ENCODE results near the gene ANKS3. TPM values are rescaled to one million over a fixed set of nuclear protein-coding genes. Genes with fewer than 3 reads are reported as not detected.

ANKS3 gene
- polyA plus RNA-seq, 3 donors, result 0.59 to 13.7 (median 0.95) TPM

- H3K4me1 ChIP-seq (ENCODE audit: control insufficient read depth in 1 of 2, insufficient read depth in 2 of 2, low read length in 2 of 2), result peaks cover 45 to 50% of the 10 kb centered on the region in 2 donors
- no peak for DNase-seq
- peaks cover 39% of the 10 kb centered on the region for H3K4me1 Mint-ChIP-seq
- H3K9ac ChIP-seq (ENCODE audit: insufficient read depth, low read length, poor library complexity, severe bottlenecking), result no peak overlapping the region
- no peak for TF ChIP-seq CTCF (IDR thresholded peaks at IDR 0.05)
- H3K27me3 Mint-ChIP-seq (ENCODE audit: low read depth in 3 of 3), result peaks cover 0 to 1% (median 0%) of the 10 kb centered on the region in 3 donors
- H3K4me3 ChIP-seq (replicated peaks in 1 of 3; ENCODE audit: low read depth in 2 of 3, low read length in 3 of 3), result no peak overlapping the region
- peaks cover 64 to 66% of the 10 kb centered on the region in 2 donors for H3K36me3 ChIP-seq (replicated peaks in 1 of 2; ENCODE audit: control insufficient read depth in 1 of 2, insufficient read depth in 2 of 2, low read length in 2 of 2)
- intact Hi-C loops (cut with micrococcal nuclease), result no loop called here
- WGBS (ENCODE audit: insufficient coverage), result 96% methylated on average over 4 of the region's 8 CpGs
- peaks cover 20% of the 10 kb centered on the region for H4K20me1 ChIP-seq (ENCODE audit: insufficient read depth, low read length)
- H3K27ac Mint-ChIP-seq, result peak overlapping the region in 3 of 7 donors; percentile 37 to 70 (median 59)
- no peak overlapping the region for H3K4me3 Mint-ChIP-seq
- H3K27ac ChIP-seq (ENCODE audit: low read depth in 1 of 2, low read length in 2 of 2), result no peak overlapping the region
- H3K36me3 Mint-ChIP-seq, result peaks cover 46 to 71% of the 10 kb centered on the region in 2 donors
- H2AFZ ChIP-seq (ENCODE audit: insufficient read depth, low read depth, low read length, poor library complexity, severe bottlenecking), result no peak overlapping the region
- no peaks in the 10 kb centered on the region for H3K9me3 Mint-ChIP-seq
- no peak overlapping the region for H3K4me2 ChIP-seq (replicated peaks; ENCODE audit: extremely low read depth, low read length, poor library complexity, severe bottlenecking)
- H3K79me2 ChIP-seq (ENCODE audit: insufficient read depth, low read length), result peaks cover 23% of the 10 kb centered on the region
- H3K9me3 ChIP-seq (replicated peaks in 1 of 2; ENCODE audit: control insufficient read depth in 1 of 2, insufficient read depth in 1 of 2, low read length in 2 of 2), result no peaks in the 10 kb centered on the region
- H3K27me3 ChIP-seq (ENCODE audit: control insufficient read depth in 2 of 2, insufficient read depth in 2 of 2, low read length in 2 of 2), result no peaks in the 10 kb centered on the region
Measured at GRCh38 chr16:4687416-4687815, 46.7 kb downstream of the ANKS3 start.

GRCh38 chr16:4686497-4687210, 47.4 kb downstream of the ANKS3 start:
- DNase-seq, result no peak
- H2AFZ ChIP-seq (ENCODE audit: insufficient read depth, low read depth, low read length, poor library complexity, severe bottlenecking), result no peak overlapping the region
- H3K4me1 ChIP-seq (ENCODE audit: control insufficient read depth in 1 of 2, insufficient read depth in 2 of 2, low read length in 2 of 2), result peaks cover 45 to 50% of the 10 kb centered on the region in 2 donors
- H4K20me1 ChIP-seq (ENCODE audit: insufficient read depth, low read length), result peaks cover 20% of the 10 kb centered on the region
- H3K4me3 ChIP-seq (replicated peaks in 1 of 3; ENCODE audit: low read depth in 2 of 3, low read length in 3 of 3), result no peak overlapping the region
- no peak overlapping the region for H3K27ac ChIP-seq (ENCODE audit: low read depth in 1 of 2, low read length in 2 of 2)
- H3K4me2 ChIP-seq (replicated peaks; ENCODE audit: extremely low read depth, low read length, poor library complexity, severe bottlenecking), result no peak overlapping the region
- Mint-ChIP-seq H3K27me3 (ENCODE audit: low read depth in 3 of 3) (peaks cover 0 to 1% (median 0%) of the 10 kb centered on the region in 3 donors), H3K9me3 (no peaks in the 10 kb centered on the region), H3K4me3 (no peak overlapping the region), H3K27ac (peak overlapping the region in 2 of 7 donors; percentile 37 to 63), H3K36me3 (peaks cover 46 to 79% of the 10 kb centered on the region in 2 donors), H3K4me1 (peaks cover 40% of the 10 kb centered on the region)
- peaks cover 21% of the 10 kb centered on the region for H3K79me2 ChIP-seq (ENCODE audit: insufficient read depth, low read length)
- no peaks in the 10 kb centered on the region for H3K27me3 ChIP-seq (ENCODE audit: control insufficient read depth in 2 of 2, insufficient read depth in 2 of 2, low read length in 2 of 2)
- H3K36me3 ChIP-seq (replicated peaks in 1 of 2; ENCODE audit: control insufficient read depth in 1 of 2, insufficient read depth in 2 of 2, low read length in 2 of 2), result peaks cover 66 to 67% of the 10 kb centered on the region in 2 donors
- 97% methylated on average over 25 of the region's 27 CpGs for WGBS (ENCODE audit: insufficient coverage)
- intact Hi-C loops (cut with micrococcal nuclease), result no loop called here
- no peaks in the 10 kb centered on the region for H3K9me3 ChIP-seq (replicated peaks in 1 of 2; ENCODE audit: control insufficient read depth in 1 of 2, insufficient read depth in 1 of 2, low read length in 2 of 2)
- no peak for TF ChIP-seq CTCF (IDR thresholded peaks at IDR 0.05)
- H3K9ac ChIP-seq (ENCODE audit: insufficient read depth, low read length, poor library complexity, severe bottlenecking), result no peak overlapping the region
